NB4 (cell line): ENCODE results near the gene LGALS4.
"Not testable (repeated sequence)": the region's sequence is repeated elsewhere in the genome, so short reads cannot be mapped to it uniquely, and the experiment has no call there.

Source experiments
- DNase-seq: peaks from one replicate; pipeline ENCODE4 v3.0.0; 2010; ENCODE audit warnings: low read depth
- H3K4me3 ChIP-seq: one replicate; pipeline ENCODE4 v1.5.1; 2011; ENCODE audit warnings: mild to moderate bottlenecking, low read depth, low read length, moderate library complexity
- CTCF ChIP-seq: IDR thresholded peaks from one replicate; pipeline ENCODE4 v1.5.1; 2012; ENCODE audit warnings: low read depth, low read length
- MAX ChIP-seq: IDR thresholded peaks from 2 replicates; pipeline ENCODE4 v1.6.1; 2011; ENCODE audit warnings: low read depth, low read length
- MYC ChIP-seq: IDR thresholded peaks from 2 replicates; pipeline ENCODE4 v1.6.1; 2011; ENCODE audit warnings: low read depth, low read length
- POLR2A ChIP-seq: IDR thresholded peaks from 2 replicates; pipeline ENCODE4 v1.6.1; 2011; ENCODE audit warnings: mild to moderate bottlenecking; ENCODE audit not compliant: insufficient read length; ENCODE audit errors: extremely low read depth

Gene LGALS4

GRCh38 chr19:38769635-38770211 lies 43.0 kb downstream of the LGALS4 start:
- H3K4me3 ChIP-seq: no peak overlapping the region
- TF ChIP-seq CTCF (no peak), POLR2A (no peak), MYC (no peak), MAX (no peak)
- DNase-seq: no peak

GRCh38 chr19:38766276-38767047 lies 46.3 kb downstream of the LGALS4 start:
- DNase-seq: no peak
- H3K4me3 ChIP-seq: no peak overlapping the region
- TF ChIP-seq MAX (no peak), CTCF (no peak), POLR2A (no peak), MYC (no peak)

GRCh38 chr19:38765214-38765613 lies 47.5 kb downstream of the LGALS4 start:
- TF ChIP-seq POLR2A (no peak), MAX (no peak), CTCF (no peak), MYC (no peak)
- no peak overlapping the region for H3K4me3 ChIP-seq
- no peak for DNase-seq

GRCh38 chr19:38763795-38764220 lies 48.9 kb downstream of the LGALS4 start:
- no peak overlapping the region for H3K4me3 ChIP-seq
- DNase-seq: no peak
- TF ChIP-seq MYC: no peak

- not testable (repeated sequence) for H3K4me3 ChIP-seq, DNase-seq
These were observed 50.8 kb downstream of the LGALS4 start for GRCh38 chr19:38761884-38762389.

- DNase-seq, H3K4me3 ChIP-seq: not testable (repeated sequence)
These were observed 51.8 kb downstream of the LGALS4 start for GRCh38 chr19:38760805-38761517.

- DNase-seq: no peak
- TF ChIP-seq CTCF (no peak), MAX (no peak), POLR2A (no peak), MYC (no peak)
- no peak overlapping the region for H3K4me3 ChIP-seq
These were observed 53.1 kb downstream of the LGALS4 start for GRCh38 chr19:38759590-38760003.

- not testable (repeated sequence) for H3K4me3 ChIP-seq, DNase-seq
These were observed 58.5 kb downstream of the LGALS4 start for GRCh38 chr19:38754196-38754595.

GRCh38 chr19:38753783-38754182 lies 59.0 kb downstream of the LGALS4 start:
- H3K4me3 ChIP-seq, DNase-seq: not testable (repeated sequence)
